Adrenal gland (tissue), 5 donors: ENCODE measurements around the gene CLK2.

Experiments used
- POLR2A ChIP-seq, 2 donors: fragments of 450-650 bp; IDR thresholded peaks; one replicate each; pipeline ENCODE4 v1.6.1; 2017; ENCODE audit warnings: antibody characterized with exemption in 2 of 2, mild to moderate bottlenecking in 2 of 2, moderate library complexity in 1 of 2
- TF ChIP-seq, protein P1 (sequence below), 6 experiments: fragments of 450-650 bp in 4 of 6; fragments of 200-600 bp in 2 of 6; sonication (generic) in 1 of 6; IDR thresholded peaks; 1 replicate in 5 of 6; 2 replicates in 1 of 6; pipeline versions ENCODE4 v1.5.1 to v1.8.0; 2016 to 2021; ENCODE audit warnings: antibody characterized with exemption in 6 of 6, mild to moderate bottlenecking in 2 of 6, moderate library complexity in 1 of 6
- donor health status: DM: no; HTN: no; CAD: no.

DNA sequence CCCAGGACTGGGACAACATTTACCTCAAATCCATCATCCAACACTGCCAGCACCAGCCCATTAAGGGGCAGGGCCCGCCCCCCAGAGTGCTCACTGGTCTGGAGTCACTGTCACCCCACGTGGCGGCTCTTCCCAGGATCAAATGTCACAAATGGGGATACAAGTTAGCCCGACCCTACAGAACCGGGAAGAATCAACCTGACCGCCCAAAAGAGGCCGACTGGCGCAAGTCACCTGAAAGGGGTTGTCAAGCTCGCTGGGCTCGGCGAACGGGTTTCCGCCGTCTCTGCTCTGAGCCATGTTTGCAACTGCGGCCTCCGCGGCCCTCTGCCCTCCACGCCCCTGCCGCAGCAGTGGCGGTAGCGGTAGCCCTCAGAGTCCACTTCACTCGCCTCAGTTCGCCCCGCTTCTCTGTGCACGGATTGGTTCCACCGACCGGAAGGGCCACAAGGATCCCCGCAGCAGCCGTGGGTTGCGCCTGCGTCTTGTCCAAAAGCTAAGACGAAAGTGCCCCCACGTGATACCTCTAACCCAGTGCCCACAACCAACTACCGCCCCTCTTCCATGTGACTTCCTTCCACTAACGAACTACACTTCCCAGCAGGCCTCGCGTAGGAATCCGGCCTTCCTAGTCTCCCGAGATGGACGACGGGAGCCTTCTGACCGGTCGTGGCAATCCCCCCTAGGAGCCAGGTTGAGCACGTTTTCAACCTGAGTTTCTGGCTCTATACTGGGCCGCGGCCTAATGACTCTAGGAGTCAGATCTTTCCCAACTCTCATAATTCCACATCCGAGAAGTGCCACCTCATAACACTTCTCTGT lies 11.2 kb downstream of the CLK2 start, which contains the start of gene SCAMP3:
- TF ChIP-seq, protein P1, sequence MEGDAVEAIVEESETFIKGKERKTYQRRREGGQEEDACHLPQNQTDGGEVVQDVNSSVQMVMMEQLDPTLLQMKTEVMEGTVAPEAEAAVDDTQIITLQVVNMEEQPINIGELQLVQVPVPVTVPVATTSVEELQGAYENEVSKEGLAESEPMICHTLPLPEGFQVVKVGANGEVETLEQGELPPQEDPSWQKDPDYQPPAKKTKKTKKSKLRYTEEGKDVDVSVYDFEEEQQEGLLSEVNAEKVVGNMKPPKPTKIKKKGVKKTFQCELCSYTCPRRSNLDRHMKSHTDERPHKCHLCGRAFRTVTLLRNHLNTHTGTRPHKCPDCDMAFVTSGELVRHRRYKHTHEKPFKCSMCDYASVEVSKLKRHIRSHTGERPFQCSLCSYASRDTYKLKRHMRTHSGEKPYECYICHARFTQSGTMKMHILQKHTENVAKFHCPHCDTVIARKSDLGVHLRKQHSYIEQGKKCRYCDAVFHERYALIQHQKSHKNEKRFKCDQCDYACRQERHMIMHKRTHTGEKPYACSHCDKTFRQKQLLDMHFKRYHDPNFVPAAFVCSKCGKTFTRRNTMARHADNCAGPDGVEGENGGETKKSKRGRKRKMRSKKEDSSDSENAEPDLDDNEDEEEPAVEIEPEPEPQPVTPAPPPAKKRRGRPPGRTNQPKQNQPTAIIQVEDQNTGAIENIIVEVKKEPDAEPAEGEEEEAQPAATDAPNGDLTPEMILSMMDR (IDR thresholded peaks at IDR 0.05): peak in 2 of 6 experiments; percentile 2 to 19
- TF ChIP-seq POLR2A (IDR thresholded peaks at IDR 0.05): peak; percentile 79 to 95
